GM12865 (cell line): ENCODE results near the gene FBRSL1.
A peak's percentile ranks its signal among the peaks of the same experiment; 100 is the strongest.

Experiments used
- DNase-seq: peaks from one replicate; pipeline ENCODE4 v3.0.0; 2010; ENCODE audit warnings: low read depth
- H3K4me3 ChIP-seq: 2 replicates; pipeline ENCODE4 v1.5.1; 2011; ENCODE audit warnings: mild to moderate bottlenecking, low read depth, low read length, control low read depth
- TF ChIP-seq, protein P1 (sequence below): IDR thresholded peaks from 2 replicates; pipeline ENCODE4 v1.5.1; 2011; ENCODE audit warnings: low read length, control low read depth, low read depth, inconsistent platforms; ENCODE audit not compliant: insufficient read depth; ENCODE audit errors: missing control alignments

Gene FBRSL1

DNA sequence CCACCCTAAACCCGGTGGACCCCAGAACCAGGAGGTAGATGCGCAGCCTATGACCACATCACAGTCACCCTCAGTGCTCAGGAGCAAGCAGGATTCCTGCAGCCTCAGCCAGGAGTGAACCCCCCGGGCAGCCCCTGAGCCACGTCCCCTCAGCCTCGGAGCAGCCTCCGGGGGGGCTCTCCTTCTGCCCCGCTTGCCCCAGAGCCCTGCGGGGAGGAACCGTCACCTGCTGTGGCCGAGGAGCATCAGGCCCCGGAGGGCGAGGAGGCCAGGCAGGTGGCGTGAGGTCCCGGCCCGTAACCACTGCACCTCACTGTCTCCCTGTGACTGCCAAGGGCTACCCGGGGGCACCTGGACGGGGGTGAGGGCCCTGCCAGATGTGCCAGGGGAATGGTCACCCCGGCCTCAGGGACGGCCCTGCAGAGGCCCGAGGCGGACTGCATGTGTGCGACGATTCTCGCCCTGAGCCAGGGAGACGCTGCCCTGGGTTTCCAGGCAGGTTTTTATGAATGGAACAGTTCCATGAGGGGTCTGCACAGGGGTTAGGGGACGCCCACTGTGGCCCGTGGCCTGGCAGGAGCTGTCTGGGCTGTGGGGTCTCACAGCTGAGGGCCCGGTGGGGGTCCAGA is 58.6 kb downstream of the FBRSL1 start:
- TF ChIP-seq, protein P1, sequence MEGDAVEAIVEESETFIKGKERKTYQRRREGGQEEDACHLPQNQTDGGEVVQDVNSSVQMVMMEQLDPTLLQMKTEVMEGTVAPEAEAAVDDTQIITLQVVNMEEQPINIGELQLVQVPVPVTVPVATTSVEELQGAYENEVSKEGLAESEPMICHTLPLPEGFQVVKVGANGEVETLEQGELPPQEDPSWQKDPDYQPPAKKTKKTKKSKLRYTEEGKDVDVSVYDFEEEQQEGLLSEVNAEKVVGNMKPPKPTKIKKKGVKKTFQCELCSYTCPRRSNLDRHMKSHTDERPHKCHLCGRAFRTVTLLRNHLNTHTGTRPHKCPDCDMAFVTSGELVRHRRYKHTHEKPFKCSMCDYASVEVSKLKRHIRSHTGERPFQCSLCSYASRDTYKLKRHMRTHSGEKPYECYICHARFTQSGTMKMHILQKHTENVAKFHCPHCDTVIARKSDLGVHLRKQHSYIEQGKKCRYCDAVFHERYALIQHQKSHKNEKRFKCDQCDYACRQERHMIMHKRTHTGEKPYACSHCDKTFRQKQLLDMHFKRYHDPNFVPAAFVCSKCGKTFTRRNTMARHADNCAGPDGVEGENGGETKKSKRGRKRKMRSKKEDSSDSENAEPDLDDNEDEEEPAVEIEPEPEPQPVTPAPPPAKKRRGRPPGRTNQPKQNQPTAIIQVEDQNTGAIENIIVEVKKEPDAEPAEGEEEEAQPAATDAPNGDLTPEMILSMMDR = no peak
- DNase-seq = no peak
- H3K4me3 ChIP-seq = no peak overlapping the region

DNA sequence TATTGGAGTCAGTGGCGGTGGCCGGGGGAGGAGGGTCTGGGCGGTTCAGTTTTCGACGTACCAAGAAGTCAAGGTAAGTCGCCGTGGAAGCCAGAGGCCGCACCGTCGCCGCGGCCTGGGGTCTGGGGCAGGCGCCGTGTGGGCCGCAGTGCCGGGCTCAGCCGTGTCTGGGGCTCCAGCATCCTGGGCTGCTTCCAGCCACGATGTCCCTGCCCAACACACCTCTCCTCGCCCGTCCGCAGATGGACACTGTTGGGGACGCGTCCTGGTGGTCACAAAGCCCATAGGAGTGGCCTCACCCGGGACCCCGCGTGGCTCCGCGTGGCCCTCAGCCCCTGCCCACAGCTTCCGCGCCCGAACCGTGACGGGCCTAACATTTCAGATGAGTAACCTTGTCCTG is 59.1 kb downstream of the FBRSL1 start:
- no peak overlapping the region for H3K4me3 ChIP-seq
- TF ChIP-seq, protein P1 = no peak
- no peak for DNase-seq

DNA sequence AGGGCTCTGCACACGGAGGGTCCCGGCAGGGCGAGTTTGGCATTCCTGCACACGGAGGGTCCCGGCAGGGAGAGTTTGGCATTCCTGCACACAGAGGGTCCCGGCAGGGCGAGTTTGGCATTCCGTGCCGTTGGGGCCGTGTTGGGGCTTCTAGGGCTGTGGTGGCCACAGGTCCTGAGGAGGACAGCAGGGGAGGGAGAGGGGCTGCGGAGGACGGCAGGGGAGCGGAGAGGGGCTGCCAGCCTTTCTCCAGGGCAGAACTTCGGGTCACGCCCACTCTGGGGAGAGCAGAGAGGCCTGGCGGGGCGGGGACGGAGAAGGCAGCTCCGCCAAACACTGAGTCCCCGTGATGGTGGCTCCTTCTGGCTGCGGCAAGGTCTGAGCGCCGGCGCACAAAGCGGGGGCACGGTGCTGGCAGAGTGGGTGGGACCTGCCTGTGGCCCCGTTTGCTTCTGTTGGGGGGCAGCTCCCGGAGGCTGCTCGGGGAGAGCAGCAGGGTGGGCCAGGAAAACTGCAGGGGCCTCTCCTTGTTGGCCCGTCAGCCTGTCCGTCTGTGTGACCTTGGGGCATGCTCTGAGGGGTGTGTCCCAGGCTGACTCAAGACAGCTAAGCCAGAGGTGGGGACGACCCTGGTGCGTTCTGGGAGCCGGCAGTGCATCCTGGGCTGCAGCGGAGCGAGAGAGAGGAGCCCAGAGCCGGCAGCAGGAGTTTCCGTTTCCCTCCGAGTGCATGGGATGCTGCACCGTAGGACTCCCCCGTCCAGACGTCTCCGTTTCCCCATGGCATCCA is 60.3 kb downstream of the FBRSL1 start:
- DNase-seq = no peak
- H3K4me3 ChIP-seq = no peak overlapping the region
- TF ChIP-seq, protein P1 = no peak

DNA sequence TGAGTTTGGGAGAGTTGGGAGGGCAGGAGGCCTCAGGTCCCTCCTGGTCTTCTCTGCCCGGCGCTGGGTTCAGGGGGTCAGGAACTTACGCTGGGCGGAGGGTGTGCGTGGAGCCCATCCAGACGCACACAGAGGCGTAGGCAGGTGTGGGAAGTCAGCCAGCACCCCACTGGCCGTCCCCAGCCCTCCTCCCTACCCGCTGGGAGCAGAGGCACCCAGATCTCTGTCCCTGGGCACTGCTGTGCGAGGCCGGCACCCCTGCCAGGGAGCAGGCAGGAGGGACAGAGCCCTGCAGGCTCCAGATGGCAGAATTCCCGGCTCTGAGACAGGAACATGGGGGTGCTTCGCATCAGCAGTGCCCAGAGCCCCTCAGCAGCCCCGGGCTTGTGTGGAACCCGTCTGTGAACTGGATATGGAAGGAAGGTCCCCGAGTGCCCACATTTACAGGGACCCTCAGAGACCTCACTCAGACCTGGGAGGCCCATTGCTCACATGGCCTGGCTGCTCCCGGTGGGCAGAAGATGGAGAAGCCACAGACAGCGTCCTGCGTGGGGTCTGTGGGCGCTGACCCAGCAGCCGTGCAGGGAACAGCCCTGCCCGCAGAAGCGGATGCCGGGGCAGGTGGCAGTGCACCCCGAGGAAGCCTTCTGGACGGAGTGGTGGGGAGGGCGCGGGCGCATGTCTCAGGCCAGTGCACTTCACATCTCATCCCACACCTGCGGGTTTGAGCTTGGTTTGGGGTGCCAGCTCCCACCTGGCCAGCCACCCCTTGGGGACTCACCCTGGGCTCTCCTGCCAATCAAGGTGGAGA is 61.1 kb downstream of the FBRSL1 start:
- TF ChIP-seq, protein P1 = no peak
- no peak overlapping the region for H3K4me3 ChIP-seq
- DNase-seq = no peak

GRCh38 chr12:132551641-132552031 is 61.7 kb downstream of the FBRSL1 start:
- no peak for DNase-seq
- TF ChIP-seq, protein P1 = no peak
- no peak overlapping the region for H3K4me3 ChIP-seq

- DNase-seq = no peak
- TF ChIP-seq, protein P1 = peak; percentile 9
- H3K4me3 ChIP-seq = no peak overlapping the region
These were observed 65.1 kb downstream of the FBRSL1 start for GRCh38 chr12:132554845-132555630.
